OCI-LY7 (cell line): ENCODE measurements around the gene CEACAM1. TPM values are rescaled to one million over a fixed set of nuclear protein-coding genes. Genes with fewer than 3 reads are reported as not detected.

Experiments used
- BruUV-seq: library from RNA; stranded (reverse); fragments of 400-500 nt; replicated peaks from 2 replicates; lab custom pipeline; 2021; lab: Mats Ljungman, UMichigan
- CTCF ChIA-PET: fragments of 300-600 bp; sonication (Branson Sonifier 250); formaldehyde crosslinking; loops from one replicate; lab custom pipeline; 2022; ENCODE audit warnings: antibody characterized with exemption; ENCODE audit not compliant: unreplicated experiment; lab: Charles Lee
- POLR2A ChIA-PET: fragments of 300-600 bp; sonication (Branson Sonifier 250); formaldehyde crosslinking; loops from one replicate; lab custom pipeline; 2022; ENCODE audit warnings: antibody characterized with exemption; lab: Charles Lee
- DNase-seq: peaks from one replicate; pipeline ENCODE4 v3.0.0-alpha.2; 2015; ENCODE audit warnings: low spot score
- H2AFZ ChIP-seq: fragments of 200-600 bp; sonication (generic), shearing (Covaris generic); 2 replicates; pipeline ENCODE4 v1.6.1; 2014; ENCODE audit warnings: mild to moderate bottlenecking, antibody characterized with exemption, low read length, moderate library complexity
- H3K27ac ChIP-seq: fragments of 200-600 bp; sonication (generic); 2 replicates; pipeline ENCODE4 v1.5.1; 2014; ENCODE audit warnings: mixed run types, low read depth, mild to moderate bottlenecking, moderate library complexity, low read length, inconsistent platforms; ENCODE audit not compliant: poor library complexity, severe bottlenecking
- H3K36me3 ChIP-seq: fragments of 200-600 bp; sonication (generic); 2 replicates; pipeline ENCODE4 v1.6.1; 2014; ENCODE audit warnings: mild to moderate bottlenecking, antibody characterized with exemption, low read length, moderate library complexity, mixed read lengths; ENCODE audit not compliant: insufficient read depth
- H3K4me1 ChIP-seq: fragments of 200-600 bp; sonication (generic); 2 replicates; pipeline ENCODE4 v1.5.1; 2014; ENCODE audit warnings: mild to moderate bottlenecking, low read length; ENCODE audit not compliant: insufficient read depth, poor library complexity, severe bottlenecking
- H3K4me2 ChIP-seq: fragments of 200-600 bp; sonication (generic); 2 replicates; pipeline ENCODE4 v1.6.1; 2014; ENCODE audit warnings: mild to moderate bottlenecking, low read length
- H3K4me3 ChIP-seq: fragments of 200-600 bp; sonication (generic); 2 replicates; pipeline ENCODE4 v1.5.1; 2014; ENCODE audit warnings: mild to moderate bottlenecking, low read depth, low read length; ENCODE audit not compliant: poor library complexity, severe bottlenecking
- H3K79me2 ChIP-seq: fragments of 200-600 bp; sonication (generic); 2 replicates; pipeline ENCODE4 v1.6.1; 2016; ENCODE audit warnings: low read depth, mild to moderate bottlenecking, low read length, moderate library complexity, mixed read lengths; ENCODE audit not compliant: insufficient read depth
- H3K9me2 ChIP-seq: fragments of 200-600 bp; sonication (generic); 2 replicates; pipeline ENCODE4 v1.6.1; 2016; ENCODE audit warnings: mild to moderate bottlenecking, low read length, mixed read lengths; ENCODE audit not compliant: insufficient read depth
- H3K9me3 ChIP-seq: fragments of 200-600 bp; sonication (generic); 2 replicates; pipeline ENCODE4 v1.6.1; 2014; ENCODE audit warnings: mild to moderate bottlenecking, mixed run types, low read length, mixed read lengths
- H4K20me1 ChIP-seq: fragments of 200-600 bp; sonication (generic); 2 replicates; pipeline ENCODE4 v1.6.1; 2014; ENCODE audit warnings: mild to moderate bottlenecking, antibody characterized with exemption, low read length, moderate library complexity, mixed read lengths; ENCODE audit not compliant: insufficient read depth
- EZH2phosphoT487 ChIP-seq: fragments of 200-600 bp; sonication (generic); IDR thresholded peaks from 2 replicates; pipeline ENCODE4 v1.6.1; 2018; ENCODE audit warnings: low read depth, borderline replicate concordance, mild to moderate bottlenecking, mixed run types, antibody characterized with exemption, low read length, moderate library complexity, mixed read lengths
- intact Hi-C: fragments of 100-400 bp; cut with micrococcal nuclease; formaldehyde crosslinking; loops from one replicate; pipeline ENCODE4 v1.10.0; 2022; ENCODE audit not compliant: unreplicated experiment
- total RNA-seq, 2 experiments: library from RNA; depleted of rRNA in 1 of 2; stranded (reverse); fragments of >200 nt in 1 of 2; shearing (Covaris generic) in 1 of 2; gene quantifications; 2 replicates each; pipeline ENCODE4 v1.2.3, GENCODE V29; 2014 to 2022
- TF ChIP-seq, protein P1 (sequence below): fragments of 200-600 bp; sonication (generic); conservative IDR thresholded peaks from 2 replicates; pipeline ENCODE4 v1.5.1; 2014; ENCODE audit warnings: mild to moderate bottlenecking, antibody characterized with exemption, low read length, moderate library complexity, mixed read lengths

CEACAM1 gene
- total RNA-seq, 2 experiments from 2014 or later, result 0.50 to 1.5 TPM

DNA sequence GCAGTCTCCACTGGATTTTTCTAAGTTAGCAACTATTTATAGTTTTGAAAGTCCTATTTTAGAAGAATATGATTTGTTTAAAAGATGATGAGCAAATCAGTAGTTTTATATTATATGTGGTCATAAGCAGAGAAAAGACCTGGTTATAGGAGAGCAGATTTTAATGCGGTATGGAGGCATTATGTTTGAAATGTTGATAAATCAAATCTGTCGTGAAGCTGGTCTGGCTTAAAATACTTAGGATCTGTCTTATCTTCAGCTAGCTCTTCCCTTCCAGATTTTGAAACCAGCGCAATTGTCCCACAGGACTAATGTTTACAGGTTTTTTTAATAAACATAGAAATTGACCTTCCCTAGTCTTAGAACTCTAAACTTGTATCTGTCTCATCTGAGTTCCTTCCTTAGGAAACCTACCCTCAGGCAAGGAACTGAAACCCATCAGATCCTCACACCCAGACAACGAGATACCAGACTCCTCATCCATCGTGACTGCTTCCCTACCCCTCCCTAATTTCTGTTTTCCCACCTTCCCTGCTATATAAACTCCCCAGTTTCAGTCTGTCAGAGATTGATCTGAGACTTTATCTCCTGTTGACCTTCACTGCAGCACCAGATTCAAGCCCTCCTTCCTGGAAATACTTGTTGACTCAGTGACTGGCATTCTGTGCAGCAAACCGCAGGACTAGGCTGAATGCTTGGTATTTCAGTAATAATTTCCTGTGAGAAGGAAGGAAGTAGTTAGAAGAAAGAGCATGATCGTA lies 47.8 kb downstream of the CEACAM1 start:
- intact Hi-C loops, result no loop called here

DNA sequence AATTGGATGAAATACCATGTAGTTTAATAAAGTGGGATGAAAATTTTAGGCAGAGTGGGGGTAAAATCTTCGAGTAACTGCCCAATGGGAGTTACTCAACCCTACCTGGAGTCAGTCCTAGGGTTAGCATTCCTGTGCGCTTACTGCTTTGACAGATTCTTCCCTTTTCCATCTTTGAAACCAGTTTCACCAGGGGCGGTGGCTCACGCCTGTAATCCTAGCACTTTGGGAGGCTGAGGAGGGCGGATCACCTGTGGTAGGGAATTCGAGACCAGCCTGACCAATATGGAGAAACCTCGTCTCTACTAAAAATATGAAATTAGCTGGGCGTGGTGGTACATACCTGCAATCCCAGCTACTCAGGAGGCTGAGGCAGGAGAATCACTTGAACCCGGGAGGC lies 48.5 kb downstream of the CEACAM1 start:
- Histone ChIP-seq H4K20me1 (no peaks in the 10 kb centered on the region), H3K4me3 (no peak overlapping the region), H3K27ac (no peak overlapping the region), H3K4me2 (no peak overlapping the region), H3K9me3 (no peaks in the 10 kb centered on the region), H3K79me2 (no peaks in the 10 kb centered on the region), H3K36me3 (no peaks in the 10 kb centered on the region), H2AFZ (no peak overlapping the region), H3K4me1 (peaks cover 19% of the 10 kb centered on the region), H3K9me2 (no peaks in the 10 kb centered on the region)
- POLR2A ChIA-PET, result interaction anchor here (0.6 kb wide), 1 partner anchor 10 kb away, joined by 3 read pairs; no protein-coding TSS in a partner anchor
- TF ChIP-seq, protein P1, sequence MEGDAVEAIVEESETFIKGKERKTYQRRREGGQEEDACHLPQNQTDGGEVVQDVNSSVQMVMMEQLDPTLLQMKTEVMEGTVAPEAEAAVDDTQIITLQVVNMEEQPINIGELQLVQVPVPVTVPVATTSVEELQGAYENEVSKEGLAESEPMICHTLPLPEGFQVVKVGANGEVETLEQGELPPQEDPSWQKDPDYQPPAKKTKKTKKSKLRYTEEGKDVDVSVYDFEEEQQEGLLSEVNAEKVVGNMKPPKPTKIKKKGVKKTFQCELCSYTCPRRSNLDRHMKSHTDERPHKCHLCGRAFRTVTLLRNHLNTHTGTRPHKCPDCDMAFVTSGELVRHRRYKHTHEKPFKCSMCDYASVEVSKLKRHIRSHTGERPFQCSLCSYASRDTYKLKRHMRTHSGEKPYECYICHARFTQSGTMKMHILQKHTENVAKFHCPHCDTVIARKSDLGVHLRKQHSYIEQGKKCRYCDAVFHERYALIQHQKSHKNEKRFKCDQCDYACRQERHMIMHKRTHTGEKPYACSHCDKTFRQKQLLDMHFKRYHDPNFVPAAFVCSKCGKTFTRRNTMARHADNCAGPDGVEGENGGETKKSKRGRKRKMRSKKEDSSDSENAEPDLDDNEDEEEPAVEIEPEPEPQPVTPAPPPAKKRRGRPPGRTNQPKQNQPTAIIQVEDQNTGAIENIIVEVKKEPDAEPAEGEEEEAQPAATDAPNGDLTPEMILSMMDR, result no peak
- TF ChIP-seq EZH2phosphoT487, result no peak
- BruUV-seq, result no TSS peak
- CTCF ChIA-PET, result no interaction called here
- intact Hi-C loops, result no loop called here
- no peak for DNase-seq

More for the DNA sequence above, 47.8 kb downstream of the CEACAM1 start:
- Histone ChIP-seq H3K79me2 (no peaks in the 10 kb centered on the region), H4K20me1 (no peaks in the 10 kb centered on the region), H3K36me3 (no peaks in the 10 kb centered on the region), H3K9me2 (no peaks in the 10 kb centered on the region), H3K4me1 (peaks cover 19% of the 10 kb centered on the region), H3K9me3 (no peaks in the 10 kb centered on the region), H3K4me3 (no peak overlapping the region), H3K27ac (no peak overlapping the region), H2AFZ (peak overlapping the region; percentile 78), H3K4me2 (peak overlapping the region; percentile 59)
- CTCF ChIA-PET, result no interaction called here
- BruUV-seq, result no TSS peak
- no peak for DNase-seq
- POLR2A ChIA-PET, result no interaction called here
- TF ChIP-seq, protein P1, result no peak
- TF ChIP-seq EZH2phosphoT487, result no peak

DNA sequence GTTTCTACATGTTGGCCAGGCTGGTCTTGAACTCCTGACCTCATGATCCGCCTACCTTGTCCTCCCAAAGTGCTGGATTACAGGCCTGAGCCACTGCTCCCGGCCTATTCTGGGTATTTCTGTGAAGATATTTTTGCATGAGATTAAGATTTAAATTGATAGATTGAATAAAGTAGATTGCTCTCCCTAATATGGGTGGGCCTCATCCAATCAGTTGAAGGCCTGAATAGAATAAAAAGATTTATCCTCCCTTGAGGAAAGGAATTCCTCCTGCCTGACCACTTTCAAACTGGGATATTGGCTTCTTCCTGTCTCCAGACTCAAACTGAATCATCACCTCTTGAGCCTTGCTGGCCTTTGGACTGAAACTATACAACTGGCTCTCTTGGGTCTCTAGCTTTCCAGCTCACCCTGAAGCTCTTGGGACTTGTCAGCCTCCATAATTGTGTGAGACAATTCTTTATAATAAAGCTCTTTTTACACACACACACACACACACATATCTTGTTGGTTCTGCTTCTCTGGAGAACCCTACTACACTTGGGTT lies 49.4 kb downstream of the CEACAM1 start:
- DNase-seq, result no peak
- Histone ChIP-seq H3K4me2 (no peak overlapping the region), H3K27ac (no peak overlapping the region), H2AFZ (no peak overlapping the region), H3K9me2 (no peaks in the 10 kb centered on the region), H3K4me1 (peaks cover 19% of the 10 kb centered on the region), H3K4me3 (no peak overlapping the region), H3K9me3 (no peaks in the 10 kb centered on the region), H3K36me3 (no peaks in the 10 kb centered on the region), H3K79me2 (no peaks in the 10 kb centered on the region), H4K20me1 (no peaks in the 10 kb centered on the region)
- TF ChIP-seq EZH2phosphoT487, result no peak
- TF ChIP-seq, protein P1, result no peak
- POLR2A ChIA-PET, result no interaction called here
- no TSS peak for BruUV-seq
- CTCF ChIA-PET, result no interaction called here
- intact Hi-C loops, result no loop called here
